Activated gamma-delta T cell treated with anti-CD3 and anti-CD28 coated beads, Interleukin-2, amount 50 U/mL, for 16 hours (primary cell): ENCODE data around the gene MSH3.
"Not testable (repeated sequence)": the region's sequence is repeated elsewhere in the genome, so short reads cannot be mapped to it uniquely, and the experiment has no call there.

Source experiments
- DNase-seq: peaks from one replicate; pipeline ENCODE4 v3.0.0-alpha.2; 2020; ENCODE audit warnings: low read depth

Gene MSH3

GRCh38 chr5:80853413-80853812 lies 199.0 kb downstream of the MSH3 start:
- no peak for DNase-seq

- DNase-seq = no peak
Measured at GRCh38 chr5:80854583-80854982, 200.1 kb downstream of the MSH3 start.

- no peak for DNase-seq
Measured at GRCh38 chr5:80860924-80861613, 206.6 kb downstream of the MSH3 start.

GRCh38 chr5:80863708-80864107 lies 209.3 kb downstream of the MSH3 start:
- no peak for DNase-seq

GRCh38 chr5:80864109-80864508 lies 209.7 kb downstream of the MSH3 start:
- DNase-seq = no peak

- no peak for DNase-seq
Measured at GRCh38 chr5:80864706-80865435, 210.4 kb downstream of the MSH3 start.

- DNase-seq = no peak
Measured at GRCh38 chr5:80865551-80865950, 211.1 kb downstream of the MSH3 start.

GRCh38 chr5:80866371-80866770 lies 211.9 kb downstream of the MSH3 start:
- no peak for DNase-seq

- no peak for DNase-seq
Measured at GRCh38 chr5:80867233-80867632, 212.8 kb downstream of the MSH3 start.

GRCh38 chr5:80870442-80870841 lies 216.0 kb downstream of the MSH3 start:
- no peak for DNase-seq

- no peak for DNase-seq
Measured at GRCh38 chr5:80871541-80871961, 217.1 kb downstream of the MSH3 start.

- DNase-seq = no peak
Measured at GRCh38 chr5:80874162-80874561, 219.7 kb downstream of the MSH3 start.

GRCh38 chr5:80877592-80877991 lies 223.1 kb downstream of the MSH3 start:
- DNase-seq = no peak

GRCh38 chr5:80881726-80882125 lies 227.3 kb downstream of the MSH3 start:
- no peak for DNase-seq

GRCh38 chr5:80883390-80883789 lies 228.9 kb downstream of the MSH3 start:
- not testable (repeated sequence) for DNase-seq

- no peak for DNase-seq
Measured at GRCh38 chr5:80884086-80884813, 229.8 kb downstream of the MSH3 start.

GRCh38 chr5:80884929-80885328 lies 230.5 kb downstream of the MSH3 start:
- no peak for DNase-seq

- no peak for DNase-seq
Measured at GRCh38 chr5:80885396-80886000, 231.0 kb downstream of the MSH3 start.

GRCh38 chr5:80894083-80894482 lies 239.6 kb downstream of the MSH3 start:
- no peak for DNase-seq

- no peak for DNase-seq
Measured at GRCh38 chr5:80895523-80895922, 241.1 kb downstream of the MSH3 start.

- not testable (repeated sequence) for DNase-seq
Measured at GRCh38 chr5:80902624-80903023, 248.2 kb downstream of the MSH3 start.

- no peak for DNase-seq
Measured at GRCh38 chr5:80904533-80905187, 250.2 kb downstream of the MSH3 start.
